ENCODE data around the gene ZFAND3.

ZFAND3 gene

GRCh38 chr6:37967651-37968050 is 148.1 kb downstream of the ZFAND3 start:
- Histone ChIP-seq H3K4me1 (ENCODE audit: control insufficient read depth, insufficient read depth, low read length) (peaks cover 6% of the 10 kb centered on the region), H3K27me3 (replicated peaks; ENCODE audit: control insufficient read depth, insufficient read depth, low read length) (no peaks in the 10 kb centered on the region), H3K9me3 (ENCODE audit: control insufficient read depth, low read length) (no peaks in the 10 kb centered on the region), H3K4me3 (ENCODE audit: low read length) (no peak overlapping the region), H3K9ac (ENCODE audit: low read length) (no peak overlapping the region), H3K36me3 (ENCODE audit: control insufficient read depth, insufficient read depth, low read length, severe bottlenecking) (no peaks in the 10 kb centered on the region)
- no peak for DNase-seq (ENCODE audit: low read depth)

- no peaks in the 10 kb centered on the region for H3K36me3 ChIP-seq (ENCODE audit: control insufficient read depth, insufficient read depth, low read length, severe bottlenecking)
- H3K27me3 ChIP-seq (replicated peaks; ENCODE audit: control insufficient read depth, insufficient read depth, low read length) = no peaks in the 10 kb centered on the region
- no peak overlapping the region for H3K4me3 ChIP-seq (ENCODE audit: low read length)
- peaks cover 7% of the 10 kb centered on the region for H3K9me3 ChIP-seq (ENCODE audit: control insufficient read depth, low read length)
- no peak for DNase-seq (ENCODE audit: low read depth)
- no peak overlapping the region for H3K9ac ChIP-seq (ENCODE audit: low read length)
- H3K4me1 ChIP-seq (ENCODE audit: control insufficient read depth, insufficient read depth, low read length) = peaks cover 14% of the 10 kb centered on the region
Measured at GRCh38 chr6:37971266-37971665, 151.7 kb downstream of the ZFAND3 start.

GRCh38 chr6:37971711-37972390 is 152.3 kb downstream of the ZFAND3 start:
- H3K4me1 ChIP-seq (ENCODE audit: control insufficient read depth, insufficient read depth, low read length) = peaks cover 14% of the 10 kb centered on the region
- H3K36me3 ChIP-seq (ENCODE audit: control insufficient read depth, insufficient read depth, low read length, severe bottlenecking) = no peaks in the 10 kb centered on the region
- no peak for DNase-seq (ENCODE audit: low read depth)
- no peak overlapping the region for H3K9ac ChIP-seq (ENCODE audit: low read length)
- H3K9me3 ChIP-seq (ENCODE audit: control insufficient read depth, low read length) = peaks cover 7% of the 10 kb centered on the region
- H3K27me3 ChIP-seq (replicated peaks; ENCODE audit: control insufficient read depth, insufficient read depth, low read length) = no peaks in the 10 kb centered on the region
- H3K4me3 ChIP-seq (ENCODE audit: low read length) = no peak overlapping the region

GRCh38 chr6:37972994-37973757 is 153.6 kb downstream of the ZFAND3 start:
- Histone ChIP-seq H3K9me3 (ENCODE audit: control insufficient read depth, low read length) (peaks cover 7% of the 10 kb centered on the region), H3K36me3 (ENCODE audit: control insufficient read depth, insufficient read depth, low read length, severe bottlenecking) (no peaks in the 10 kb centered on the region), H3K9ac (ENCODE audit: low read length) (no peak overlapping the region), H3K4me3 (ENCODE audit: low read length) (no peak overlapping the region), H3K27me3 (replicated peaks; ENCODE audit: control insufficient read depth, insufficient read depth, low read length) (no peaks in the 10 kb centered on the region), H3K4me1 (ENCODE audit: control insufficient read depth, insufficient read depth, low read length) (peaks cover 14% of the 10 kb centered on the region)
- peak; percentile 60 for DNase-seq (ENCODE audit: low read depth)

- no peak overlapping the region for H3K4me3 ChIP-seq (ENCODE audit: low read length)
- H3K9ac ChIP-seq (ENCODE audit: low read length) = no peak overlapping the region
- no peaks in the 10 kb centered on the region for H3K27me3 ChIP-seq (replicated peaks; ENCODE audit: control insufficient read depth, insufficient read depth, low read length)
- DNase-seq (ENCODE audit: low read depth) = no peak
- peaks cover 14% of the 10 kb centered on the region for H3K4me1 ChIP-seq (ENCODE audit: control insufficient read depth, insufficient read depth, low read length)
- no peaks in the 10 kb centered on the region for H3K36me3 ChIP-seq (ENCODE audit: control insufficient read depth, insufficient read depth, low read length, severe bottlenecking)
- peaks cover 7% of the 10 kb centered on the region for H3K9me3 ChIP-seq (ENCODE audit: control insufficient read depth, low read length)
Measured at GRCh38 chr6:37974381-37974780, 154.9 kb downstream of the ZFAND3 start.

GRCh38 chr6:37974943-37975342 is 155.4 kb downstream of the ZFAND3 start:
- Histone ChIP-seq H3K4me1 (ENCODE audit: control insufficient read depth, insufficient read depth, low read length) (peaks cover 16% of the 10 kb centered on the region), H3K27me3 (replicated peaks; ENCODE audit: control insufficient read depth, insufficient read depth, low read length) (no peaks in the 10 kb centered on the region), H3K36me3 (ENCODE audit: control insufficient read depth, insufficient read depth, low read length, severe bottlenecking) (no peaks in the 10 kb centered on the region), H3K9me3 (ENCODE audit: control insufficient read depth, low read length) (peaks cover 7% of the 10 kb centered on the region), H3K4me3 (ENCODE audit: low read length) (peak overlapping the region; percentile 1), H3K9ac (ENCODE audit: low read length) (no peak overlapping the region)
- DNase-seq (ENCODE audit: low read depth) = no peak

- Histone ChIP-seq H3K36me3 (ENCODE audit: control insufficient read depth, insufficient read depth, low read length, severe bottlenecking) (no peaks in the 10 kb centered on the region), H3K9ac (ENCODE audit: low read length) (no peak overlapping the region), H3K9me3 (ENCODE audit: control insufficient read depth, low read length) (peaks cover 7% of the 10 kb centered on the region), H3K4me3 (ENCODE audit: low read length) (no peak overlapping the region), H3K4me1 (ENCODE audit: control insufficient read depth, insufficient read depth, low read length) (peaks cover 28% of the 10 kb centered on the region), H3K27me3 (replicated peaks; ENCODE audit: control insufficient read depth, insufficient read depth, low read length) (no peaks in the 10 kb centered on the region)
- no peak for DNase-seq (ENCODE audit: low read depth)
Measured at GRCh38 chr6:37977715-37978114, 158.2 kb downstream of the ZFAND3 start.

GRCh38 chr6:37979392-37980221 is 160.1 kb downstream of the ZFAND3 start:
- Histone ChIP-seq H3K27me3 (replicated peaks; ENCODE audit: control insufficient read depth, insufficient read depth, low read length) (no peaks in the 10 kb centered on the region), H3K4me3 (ENCODE audit: low read length) (no peak overlapping the region), H3K36me3 (ENCODE audit: control insufficient read depth, insufficient read depth, low read length, severe bottlenecking) (no peaks in the 10 kb centered on the region), H3K4me1 (ENCODE audit: control insufficient read depth, insufficient read depth, low read length) (peaks cover 25% of the 10 kb centered on the region), H3K9ac (ENCODE audit: low read length) (no peak overlapping the region), H3K9me3 (ENCODE audit: control insufficient read depth, low read length) (peaks cover 7% of the 10 kb centered on the region)
- DNase-seq (ENCODE audit: low read depth) = no peak

GRCh38 chr6:37980222-37980595 is 160.7 kb downstream of the ZFAND3 start:
- Histone ChIP-seq H3K4me3 (ENCODE audit: low read length) (no peak overlapping the region), H3K4me1 (ENCODE audit: control insufficient read depth, insufficient read depth, low read length) (peaks cover 28% of the 10 kb centered on the region), H3K27me3 (replicated peaks; ENCODE audit: control insufficient read depth, insufficient read depth, low read length) (no peaks in the 10 kb centered on the region), H3K36me3 (ENCODE audit: control insufficient read depth, insufficient read depth, low read length, severe bottlenecking) (no peaks in the 10 kb centered on the region), H3K9me3 (ENCODE audit: control insufficient read depth, low read length) (peaks cover 1% of the 10 kb centered on the region), H3K9ac (ENCODE audit: low read length) (no peak overlapping the region)
- peak; percentile 30 for DNase-seq (ENCODE audit: low read depth)

- no peak overlapping the region for H3K9ac ChIP-seq (ENCODE audit: low read length)
- H3K9me3 ChIP-seq (ENCODE audit: control insufficient read depth, low read length) = no peaks in the 10 kb centered on the region
- no peaks in the 10 kb centered on the region for H3K27me3 ChIP-seq (replicated peaks; ENCODE audit: control insufficient read depth, insufficient read depth, low read length)
- H3K36me3 ChIP-seq (ENCODE audit: control insufficient read depth, insufficient read depth, low read length, severe bottlenecking) = no peaks in the 10 kb centered on the region
- DNase-seq (ENCODE audit: low read depth) = no peak
- no peak overlapping the region for H3K4me3 ChIP-seq (ENCODE audit: low read length)
- H3K4me1 ChIP-seq (ENCODE audit: control insufficient read depth, insufficient read depth, low read length) = peaks cover 38% of the 10 kb centered on the region
Measured at GRCh38 chr6:37981626-37982025, 162.1 kb downstream of the ZFAND3 start.

- no peak overlapping the region for H3K4me3 ChIP-seq (ENCODE audit: low read length)
- peaks cover 45% of the 10 kb centered on the region for H3K4me1 ChIP-seq (ENCODE audit: control insufficient read depth, insufficient read depth, low read length)
- H3K27me3 ChIP-seq (replicated peaks; ENCODE audit: control insufficient read depth, insufficient read depth, low read length) = no peaks in the 10 kb centered on the region
- no peaks in the 10 kb centered on the region for H3K36me3 ChIP-seq (ENCODE audit: control insufficient read depth, insufficient read depth, low read length, severe bottlenecking)
- no peak for DNase-seq (ENCODE audit: low read depth)
- no peaks in the 10 kb centered on the region for H3K9me3 ChIP-seq (ENCODE audit: control insufficient read depth, low read length)
- no peak overlapping the region for H3K9ac ChIP-seq (ENCODE audit: low read length)
Measured at GRCh38 chr6:37982317-37982716, 162.8 kb downstream of the ZFAND3 start.

Data from adipocyte (in vitro differentiated cells).